HL-60 (cell line): ENCODE results near the gene CATSPERD.

Experiments used
- GABPA ChIP-seq: IDR thresholded peaks from 2 replicates; pipeline ENCODE4 v1.6.1; 2012; ENCODE audit warnings: low read depth
- POLR2AphosphoS5 ChIP-seq: IDR thresholded peaks from 2 replicates; pipeline ENCODE4 v1.6.1; 2012; ENCODE audit warnings: low read depth
- SPI1 ChIP-seq: IDR thresholded peaks from 2 replicates; pipeline ENCODE4 v1.6.1; 2012; ENCODE audit warnings: low read depth, mild to moderate bottlenecking, borderline replicate concordance
- TF ChIP-seq, protein P1 (sequence below): IDR thresholded peaks from 2 replicates; pipeline ENCODE4 v1.6.1; 2012; ENCODE audit warnings: low read depth; ENCODE audit not compliant: insufficient replicate concordance
- TF ChIP-seq, protein P2 (sequence below): IDR thresholded peaks from one replicate; pipeline ENCODE4 v1.5.1; 2011; ENCODE audit warnings: low read length, control low read depth, inconsistent platforms; ENCODE audit not compliant: insufficient read depth

DNA sequence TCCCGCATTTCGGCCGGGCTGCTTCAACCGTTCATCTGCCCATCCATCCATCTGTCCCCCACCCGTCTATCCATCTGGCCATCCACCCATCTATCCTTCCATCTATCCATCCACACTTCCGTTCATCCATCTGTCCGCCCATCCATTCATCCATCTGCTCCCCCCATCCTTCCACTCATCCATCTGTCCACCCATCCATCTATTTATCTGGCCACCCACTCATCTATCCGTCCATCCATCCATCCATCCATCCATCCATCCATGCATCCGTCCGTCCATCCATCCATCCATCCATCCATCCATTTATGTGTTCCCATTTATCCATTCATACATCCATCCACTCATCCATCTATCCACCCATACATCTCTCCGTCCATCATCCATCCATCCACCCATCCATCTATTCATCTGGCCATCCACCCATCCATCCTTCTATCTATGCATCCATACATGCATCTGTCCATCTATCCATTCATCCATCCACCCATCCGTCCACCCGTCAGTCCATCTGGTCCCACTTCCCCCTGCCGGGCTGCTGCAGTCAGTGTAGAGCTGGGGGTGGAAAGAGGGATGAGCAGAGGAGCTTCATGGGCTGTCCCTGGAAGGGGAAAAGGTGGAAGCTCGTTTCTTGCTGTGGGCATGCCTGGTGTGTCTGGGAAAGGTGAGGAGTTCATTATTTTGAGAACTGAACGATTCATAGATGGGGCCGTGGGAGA lies 38.9 kb upstream of the CATSPERD start:
- TF ChIP-seq, protein P1, sequence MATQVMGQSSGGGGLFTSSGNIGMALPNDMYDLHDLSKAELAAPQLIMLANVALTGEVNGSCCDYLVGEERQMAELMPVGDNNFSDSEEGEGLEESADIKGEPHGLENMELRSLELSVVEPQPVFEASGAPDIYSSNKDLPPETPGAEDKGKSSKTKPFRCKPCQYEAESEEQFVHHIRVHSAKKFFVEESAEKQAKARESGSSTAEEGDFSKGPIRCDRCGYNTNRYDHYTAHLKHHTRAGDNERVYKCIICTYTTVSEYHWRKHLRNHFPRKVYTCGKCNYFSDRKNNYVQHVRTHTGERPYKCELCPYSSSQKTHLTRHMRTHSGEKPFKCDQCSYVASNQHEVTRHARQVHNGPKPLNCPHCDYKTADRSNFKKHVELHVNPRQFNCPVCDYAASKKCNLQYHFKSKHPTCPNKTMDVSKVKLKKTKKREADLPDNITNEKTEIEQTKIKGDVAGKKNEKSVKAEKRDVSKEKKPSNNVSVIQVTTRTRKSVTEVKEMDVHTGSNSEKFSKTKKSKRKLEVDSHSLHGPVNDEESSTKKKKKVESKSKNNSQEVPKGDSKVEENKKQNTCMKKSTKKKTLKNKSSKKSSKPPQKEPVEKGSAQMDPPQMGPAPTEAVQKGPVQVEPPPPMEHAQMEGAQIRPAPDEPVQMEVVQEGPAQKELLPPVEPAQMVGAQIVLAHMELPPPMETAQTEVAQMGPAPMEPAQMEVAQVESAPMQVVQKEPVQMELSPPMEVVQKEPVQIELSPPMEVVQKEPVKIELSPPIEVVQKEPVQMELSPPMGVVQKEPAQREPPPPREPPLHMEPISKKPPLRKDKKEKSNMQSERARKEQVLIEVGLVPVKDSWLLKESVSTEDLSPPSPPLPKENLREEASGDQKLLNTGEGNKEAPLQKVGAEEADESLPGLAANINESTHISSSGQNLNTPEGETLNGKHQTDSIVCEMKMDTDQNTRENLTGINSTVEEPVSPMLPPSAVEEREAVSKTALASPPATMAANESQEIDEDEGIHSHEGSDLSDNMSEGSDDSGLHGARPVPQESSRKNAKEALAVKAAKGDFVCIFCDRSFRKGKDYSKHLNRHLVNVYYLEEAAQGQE, result no peak
- TF ChIP-seq, protein P2, sequence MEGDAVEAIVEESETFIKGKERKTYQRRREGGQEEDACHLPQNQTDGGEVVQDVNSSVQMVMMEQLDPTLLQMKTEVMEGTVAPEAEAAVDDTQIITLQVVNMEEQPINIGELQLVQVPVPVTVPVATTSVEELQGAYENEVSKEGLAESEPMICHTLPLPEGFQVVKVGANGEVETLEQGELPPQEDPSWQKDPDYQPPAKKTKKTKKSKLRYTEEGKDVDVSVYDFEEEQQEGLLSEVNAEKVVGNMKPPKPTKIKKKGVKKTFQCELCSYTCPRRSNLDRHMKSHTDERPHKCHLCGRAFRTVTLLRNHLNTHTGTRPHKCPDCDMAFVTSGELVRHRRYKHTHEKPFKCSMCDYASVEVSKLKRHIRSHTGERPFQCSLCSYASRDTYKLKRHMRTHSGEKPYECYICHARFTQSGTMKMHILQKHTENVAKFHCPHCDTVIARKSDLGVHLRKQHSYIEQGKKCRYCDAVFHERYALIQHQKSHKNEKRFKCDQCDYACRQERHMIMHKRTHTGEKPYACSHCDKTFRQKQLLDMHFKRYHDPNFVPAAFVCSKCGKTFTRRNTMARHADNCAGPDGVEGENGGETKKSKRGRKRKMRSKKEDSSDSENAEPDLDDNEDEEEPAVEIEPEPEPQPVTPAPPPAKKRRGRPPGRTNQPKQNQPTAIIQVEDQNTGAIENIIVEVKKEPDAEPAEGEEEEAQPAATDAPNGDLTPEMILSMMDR, result no peak
- TF ChIP-seq POLR2AphosphoS5 (no peak), GABPA (no peak), SPI1 (no peak)
